ENCODE results near the gene PHOX2B.

Gene PHOX2B

DNA sequence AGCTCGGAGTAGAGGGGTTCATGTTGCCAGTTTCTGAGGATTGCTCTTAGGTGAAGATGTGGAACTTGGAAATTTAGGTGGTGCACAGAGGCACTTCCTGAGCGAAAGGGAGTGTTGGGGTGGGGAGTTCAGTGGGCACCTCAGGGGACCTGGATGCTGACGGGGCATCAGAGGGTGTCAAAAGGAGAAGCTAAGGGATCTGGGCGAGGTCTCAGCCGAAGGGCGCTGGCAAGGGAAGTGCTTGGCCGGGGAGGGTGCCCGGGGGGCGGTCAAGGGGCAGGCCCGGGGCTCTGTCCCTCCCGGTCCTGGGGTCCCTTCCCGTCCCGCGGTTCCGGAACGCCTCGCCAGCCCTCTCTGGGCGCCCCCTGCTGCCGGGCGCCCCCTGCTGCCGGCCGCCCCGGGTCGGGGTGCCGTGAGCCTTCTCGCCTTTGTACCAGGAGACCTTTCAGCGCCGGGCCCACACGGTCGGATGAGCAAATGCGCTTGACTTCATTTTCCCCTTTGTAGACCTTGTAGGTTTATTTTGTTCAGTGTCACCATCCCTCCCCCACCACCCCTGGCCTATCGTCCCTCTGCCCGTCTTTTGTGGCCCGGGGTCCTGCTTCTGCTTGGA is 3.0 kb upstream of the PHOX2B start:
- H3K4me3 ChIP-seq (ENCODE audit: low read length in 2 of 2): peak overlapping the region in 1 of 2 donors; percentile 51
- peak overlapping the region; percentile 33 for H2AK5ac ChIP-seq (ENCODE audit: low read depth, low read length)
- WGBS, 2 donors (ENCODE audit: extremely low coverage in 2 of 2, insufficient read length in 2 of 2, insufficient replicate concordance in 1 of 2): no CpG with 5 or more reads among the region's 34 CpGs
- H3K14ac ChIP-seq (ENCODE audit: low read length): no peak overlapping the region
- H4K8ac ChIP-seq (ENCODE audit: low read depth, low read length): no peak overlapping the region
- H4K91ac ChIP-seq (ENCODE audit: low read depth, low read length, poor library complexity): no peak overlapping the region
- DNase-seq (ENCODE audit: low spot score): peak; percentile 54
- no peak overlapping the region for H2BK15ac ChIP-seq (ENCODE audit: low read length)
- peaks cover 25 to 99% (median 82%) of the 10 kb centered on the region in 3 experiments for H3K27me3 ChIP-seq (ENCODE audit: control insufficient read depth in 3 of 3, insufficient read depth in 3 of 3, low read depth in 1 of 3, low read length in 3 of 3)
- H3K36me3 ChIP-seq (replicated peaks in 1 of 2; ENCODE audit: control insufficient read depth in 2 of 2, insufficient read depth in 2 of 2, low read length in 2 of 2): no peaks in the 10 kb centered on the region
- no peak overlapping the region for H3K27ac ChIP-seq (replicated peaks; ENCODE audit: low read length)
- H3K4ac ChIP-seq (ENCODE audit: low read length): no peak overlapping the region
- H2AFZ ChIP-seq (ENCODE audit: low read length): no peak overlapping the region
- peak overlapping the region; percentile 56 for H3K18ac ChIP-seq (ENCODE audit: low read length)
- H3K23ac ChIP-seq (ENCODE audit: low read depth, low read length, poor library complexity): no peak overlapping the region
- H2BK120ac ChIP-seq (ENCODE audit: low read depth, low read length): no peak overlapping the region
- peaks cover 0 to 16% of the 10 kb centered on the region in 2 donors for H3K4me1 ChIP-seq (ENCODE audit: control insufficient read depth in 2 of 2, insufficient read depth in 1 of 2, low read depth in 1 of 2, low read length in 2 of 2)
- H3K4me2 ChIP-seq (ENCODE audit: insufficient read depth, low read length, poor library complexity, severe bottlenecking): peak overlapping the region; percentile 40
- H2BK12ac ChIP-seq (ENCODE audit: low read length): no peak overlapping the region
- peaks cover 2 to 6% of the 10 kb centered on the region in 2 donors for H3K9me3 ChIP-seq (replicated peaks in 1 of 2; ENCODE audit: control insufficient read depth in 2 of 2, insufficient read depth in 1 of 2, low read depth in 1 of 2, low read length in 2 of 2)
- no peaks in the 10 kb centered on the region for H3K79me1 ChIP-seq (ENCODE audit: low read depth, low read length)
- H2BK5ac ChIP-seq (ENCODE audit: low read length): no peak overlapping the region
- no peak overlapping the region for H3K9ac ChIP-seq (ENCODE audit: low read depth, low read length, poor library complexity)

- H3K18ac ChIP-seq (ENCODE audit: low read length): peak overlapping the region; percentile 56
- H3K9ac ChIP-seq (ENCODE audit: low read depth, low read length, poor library complexity): no peak overlapping the region
- no peak overlapping the region for H3K23ac ChIP-seq (ENCODE audit: low read depth, low read length, poor library complexity)
- peak overlapping the region; percentile 40 for H3K4me2 ChIP-seq (ENCODE audit: insufficient read depth, low read length, poor library complexity, severe bottlenecking)
- no peaks in the 10 kb centered on the region for H3K36me3 ChIP-seq (replicated peaks in 1 of 2; ENCODE audit: control insufficient read depth in 2 of 2, insufficient read depth in 2 of 2, low read length in 2 of 2)
- peaks cover 0 to 16% of the 10 kb centered on the region in 2 donors for H3K4me1 ChIP-seq (ENCODE audit: control insufficient read depth in 2 of 2, insufficient read depth in 1 of 2, low read depth in 1 of 2, low read length in 2 of 2)
- H2BK120ac ChIP-seq (ENCODE audit: low read depth, low read length): no peak overlapping the region
- no CpG with 5 or more reads among the region's 40 CpGs for WGBS, 2 donors (ENCODE audit: extremely low coverage in 2 of 2, insufficient read length in 2 of 2, insufficient replicate concordance in 1 of 2)
- H2BK12ac ChIP-seq (ENCODE audit: low read length): peak overlapping the region; percentile 16
- peak overlapping the region; percentile 33 for H2AK5ac ChIP-seq (ENCODE audit: low read depth, low read length)
- no peak overlapping the region for H2BK5ac ChIP-seq (ENCODE audit: low read length)
- peaks cover 2 to 6% of the 10 kb centered on the region in 2 donors for H3K9me3 ChIP-seq (replicated peaks in 1 of 2; ENCODE audit: control insufficient read depth in 2 of 2, insufficient read depth in 1 of 2, low read depth in 1 of 2, low read length in 2 of 2)
- H3K14ac ChIP-seq (ENCODE audit: low read length): no peak overlapping the region
- H3K4me3 ChIP-seq (ENCODE audit: low read length in 2 of 2): peak overlapping the region in 1 of 2 donors; percentile 51
- no peak overlapping the region for H4K8ac ChIP-seq (ENCODE audit: low read depth, low read length)
- no peak overlapping the region for H4K91ac ChIP-seq (ENCODE audit: low read depth, low read length, poor library complexity)
- H3K4ac ChIP-seq (ENCODE audit: low read length): no peak overlapping the region
- no peaks in the 10 kb centered on the region for H3K79me1 ChIP-seq (ENCODE audit: low read depth, low read length)
- peak; percentile 41 for DNase-seq (ENCODE audit: low spot score)
- no peak overlapping the region for H2BK15ac ChIP-seq (ENCODE audit: low read length)
- no peak overlapping the region for H3K27ac ChIP-seq (replicated peaks; ENCODE audit: low read length)
- no peak overlapping the region for H2AFZ ChIP-seq (ENCODE audit: low read length)
- peaks cover 32 to 99% (median 89%) of the 10 kb centered on the region in 3 experiments for H3K27me3 ChIP-seq (ENCODE audit: control insufficient read depth in 3 of 3, insufficient read depth in 3 of 3, low read depth in 1 of 3, low read length in 3 of 3)
Measured at GRCh38 chr4:41750626-41751448, 2.3 kb upstream of the PHOX2B start.

DNA sequence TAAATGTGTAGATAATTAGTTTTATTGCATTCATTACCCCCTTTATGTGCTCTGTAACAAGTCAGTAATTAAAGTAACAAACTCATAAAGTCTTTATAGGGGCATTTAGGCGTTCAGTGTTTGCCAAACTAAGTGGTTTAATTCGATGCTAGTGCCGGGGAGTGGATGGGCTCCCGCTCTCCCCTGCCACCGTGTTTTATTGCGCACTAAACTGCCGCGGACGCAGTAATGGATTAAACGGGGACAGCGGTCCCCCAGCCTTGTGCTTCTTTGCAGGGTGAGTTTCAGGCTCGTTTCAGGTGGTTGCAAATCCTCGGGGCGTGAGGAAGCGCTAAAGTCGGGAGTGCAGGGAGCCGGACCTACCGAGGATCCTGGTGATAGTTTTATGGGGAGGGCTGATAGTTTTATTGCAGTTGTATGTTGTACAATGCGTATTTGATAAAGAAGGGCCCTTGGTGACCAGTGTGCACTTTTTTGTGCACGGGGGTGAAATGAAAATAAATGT is 1.6 kb upstream of the PHOX2B start:
- H2BK15ac ChIP-seq (ENCODE audit: low read length): no peak overlapping the region
- H3K9ac ChIP-seq (ENCODE audit: low read depth, low read length, poor library complexity): no peak overlapping the region
- H2AFZ ChIP-seq (ENCODE audit: low read length): no peak overlapping the region
- peak overlapping the region; percentile 20 for H3K18ac ChIP-seq (ENCODE audit: low read length)
- DNase-seq (ENCODE audit: low spot score): peak; percentile 24
- no peak overlapping the region for H2BK120ac ChIP-seq (ENCODE audit: low read depth, low read length)
- peaks cover 0 to 16% of the 10 kb centered on the region in 2 donors for H3K4me1 ChIP-seq (ENCODE audit: control insufficient read depth in 2 of 2, insufficient read depth in 1 of 2, low read depth in 1 of 2, low read length in 2 of 2)
- H3K4ac ChIP-seq (ENCODE audit: low read length): no peak overlapping the region
- H3K79me1 ChIP-seq (ENCODE audit: low read depth, low read length): no peaks in the 10 kb centered on the region
- no peak overlapping the region for H3K27ac ChIP-seq (replicated peaks; ENCODE audit: low read length)
- no peak overlapping the region for H4K91ac ChIP-seq (ENCODE audit: low read depth, low read length, poor library complexity)
- H3K14ac ChIP-seq (ENCODE audit: low read length): no peak overlapping the region
- no peak overlapping the region for H3K23ac ChIP-seq (ENCODE audit: low read depth, low read length, poor library complexity)
- H2BK12ac ChIP-seq (ENCODE audit: low read length): no peak overlapping the region
- H2AK5ac ChIP-seq (ENCODE audit: low read depth, low read length): no peak overlapping the region
- no peak overlapping the region for H3K4me2 ChIP-seq (ENCODE audit: insufficient read depth, low read length, poor library complexity, severe bottlenecking)
- H2BK5ac ChIP-seq (ENCODE audit: low read length): no peak overlapping the region
- peaks cover 8 to 10% of the 10 kb centered on the region in 2 donors for H3K9me3 ChIP-seq (replicated peaks in 1 of 2; ENCODE audit: control insufficient read depth in 2 of 2, insufficient read depth in 1 of 2, low read depth in 1 of 2, low read length in 2 of 2)
- no peak overlapping the region for H4K8ac ChIP-seq (ENCODE audit: low read depth, low read length)
- H3K4me3 ChIP-seq (ENCODE audit: low read length in 2 of 2): no peak overlapping the region
- peaks cover 38 to 99% (median 92%) of the 10 kb centered on the region in 3 experiments for H3K27me3 ChIP-seq (ENCODE audit: control insufficient read depth in 3 of 3, insufficient read depth in 3 of 3, low read depth in 1 of 3, low read length in 3 of 3)
- no CpG with 5 or more reads among the region's 20 CpGs for WGBS, 2 donors (ENCODE audit: extremely low coverage in 2 of 2, insufficient read length in 2 of 2, insufficient replicate concordance in 1 of 2)
- H3K36me3 ChIP-seq (replicated peaks in 1 of 2; ENCODE audit: control insufficient read depth in 2 of 2, insufficient read depth in 2 of 2, low read length in 2 of 2): no peaks in the 10 kb centered on the region

DNA sequence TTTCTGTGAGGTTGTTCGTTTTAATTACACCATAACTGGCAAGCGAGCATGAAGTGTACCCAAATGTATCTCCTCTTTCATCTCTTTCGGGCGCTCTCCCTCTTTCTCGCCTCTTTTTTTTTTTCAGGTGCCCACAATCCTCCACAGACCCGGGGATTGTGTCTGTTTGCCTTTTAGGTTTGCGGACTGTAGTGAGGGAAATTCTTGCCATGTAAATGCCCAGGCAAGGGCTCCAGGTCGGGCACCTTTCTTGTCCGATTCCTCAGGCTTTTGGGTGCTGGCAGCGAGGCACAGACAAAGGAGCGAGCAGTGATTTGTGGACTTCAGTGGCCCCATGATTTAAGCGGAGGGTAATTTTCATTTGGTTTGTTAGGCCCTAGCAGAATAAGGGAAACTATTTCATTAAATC is 1.1 kb upstream of the PHOX2B start:
- peak; percentile 38 for DNase-seq (ENCODE audit: low spot score)

More for the DNA sequence above, 1.1 kb upstream of the PHOX2B start:
- WGBS, 2 donors (ENCODE audit: extremely low coverage in 2 of 2, insufficient read length in 2 of 2, insufficient replicate concordance in 1 of 2): no CpG with 5 or more reads among the region's 12 CpGs
- Histone ChIP-seq H3K4me3 (ENCODE audit: low read length in 2 of 2) (no peak overlapping the region), H2BK12ac (ENCODE audit: low read length) (no peak overlapping the region), H3K36me3 (replicated peaks in 1 of 2; ENCODE audit: control insufficient read depth in 2 of 2, insufficient read depth in 2 of 2, low read length in 2 of 2) (no peaks in the 10 kb centered on the region), H3K9me3 (replicated peaks in 1 of 2; ENCODE audit: control insufficient read depth in 2 of 2, insufficient read depth in 1 of 2, low read depth in 1 of 2, low read length in 2 of 2) (peaks cover 10 to 16% of the 10 kb centered on the region in 2 donors), H3K4ac (ENCODE audit: low read length) (no peak overlapping the region), H2BK120ac (ENCODE audit: low read depth, low read length) (no peak overlapping the region), H3K9ac (ENCODE audit: low read depth, low read length, poor library complexity) (no peak overlapping the region), H3K79me1 (ENCODE audit: low read depth, low read length) (no peaks in the 10 kb centered on the region), H3K4me1 (ENCODE audit: control insufficient read depth in 2 of 2, insufficient read depth in 1 of 2, low read depth in 1 of 2, low read length in 2 of 2) (peaks cover 0 to 16% of the 10 kb centered on the region in 2 donors), H3K18ac (ENCODE audit: low read length) (no peak overlapping the region), H4K91ac (ENCODE audit: low read depth, low read length, poor library complexity) (no peak overlapping the region), H3K27ac (replicated peaks; ENCODE audit: low read length) (no peak overlapping the region), H2AFZ (ENCODE audit: low read length) (no peak overlapping the region), H4K8ac (ENCODE audit: low read depth, low read length) (no peak overlapping the region), H2BK15ac (ENCODE audit: low read length) (no peak overlapping the region), H3K14ac (ENCODE audit: low read length) (no peak overlapping the region), H2BK5ac (ENCODE audit: low read length) (no peak overlapping the region), H2AK5ac (ENCODE audit: low read depth, low read length) (no peak overlapping the region), H3K27me3 (ENCODE audit: control insufficient read depth in 3 of 3, insufficient read depth in 3 of 3, low read depth in 1 of 3, low read length in 3 of 3) (peaks cover 44 to 99% (median 93%) of the 10 kb centered on the region in 3 experiments), H3K23ac (ENCODE audit: low read depth, low read length, poor library complexity) (no peak overlapping the region), H3K4me2 (ENCODE audit: insufficient read depth, low read length, poor library complexity, severe bottlenecking) (no peak overlapping the region)
